Smooth muscle cell (in vitro differentiated cells): Measurements from ENCODE around the gene LGR4. TPM values are rescaled to one million over a fixed set of nuclear protein-coding genes. Genes with fewer than 3 reads are reported as not detected.

Experiments
- DNase-seq: peaks from one replicate; lab custom pipeline; 2025; ENCODE audit not compliant: unreplicated experiment; lab: John Stamatoyannopoulos, UW
- H2AFZ ChIP-seq: fragments of 200-600 bp; sonication (generic); 2 replicates; pipeline ENCODE4 v1.6.0; 2016; ENCODE audit warnings: antibody characterized with exemption, low read depth, mild to moderate bottlenecking
- H3F3A ChIP-seq: fragments of 200-600 bp; sonication (generic); 2 replicates; pipeline ENCODE4 v1.6.0; 2017; ENCODE audit warnings: antibody characterized with exemption, low read depth
- H3K27ac ChIP-seq: fragments of 200-600 bp; sonication (generic); 2 replicates; pipeline ENCODE4 v1.5.1; 2016; ENCODE audit warnings: low read depth, mild to moderate bottlenecking
- H3K27me3 ChIP-seq: fragments of 200-600 bp; sonication (generic); 2 replicates; pipeline ENCODE4 v1.6.1; 2016; ENCODE audit warnings: low read depth, mild to moderate bottlenecking
- H3K36me3 ChIP-seq: fragments of 200-600 bp; sonication (generic); 2 replicates; pipeline ENCODE4 v1.5.1; 2016; ENCODE audit warnings: low read depth
- H3K4me1 ChIP-seq: fragments of 200-600 bp; sonication (generic); 2 replicates; pipeline ENCODE4 v1.5.1; 2016; ENCODE audit warnings: low read depth
- H3K4me2 ChIP-seq: fragments of 200-600 bp; sonication (generic); 2 replicates; pipeline ENCODE4 v1.6.0; 2016; ENCODE audit warnings: mild to moderate bottlenecking
- H3K4me3 ChIP-seq: fragments of 200-600 bp; sonication (generic); 2 replicates; pipeline ENCODE4 v1.5.1; 2016; ENCODE audit warnings: mild to moderate bottlenecking
- H3K79me2 ChIP-seq: fragments of 200-600 bp; sonication (generic); 2 replicates; pipeline ENCODE4 v1.6.0; 2016; ENCODE audit warnings: low read depth, mild to moderate bottlenecking
- H3K9ac ChIP-seq: fragments of 200-600 bp; sonication (generic); 2 replicates; pipeline ENCODE4 v1.6.0; 2016; ENCODE audit warnings: low read depth
- H3K9me3 ChIP-seq: fragments of 200-600 bp; sonication (generic); replicated peaks from 2 replicates; pipeline ENCODE4 v1.5.1; 2016; ENCODE audit warnings: low read depth
- H4K20me1 ChIP-seq: fragments of 200-600 bp; sonication (generic); 2 replicates; pipeline ENCODE4 v1.6.0; 2016; ENCODE audit warnings: low read depth
- WGBS: methylation state at CpG from one replicate; pipeline ENCODE4 v1.1.7; 2016; ENCODE audit warnings: low lambda C conversion rate; 5-methylcytosine and 5-hydroxymethylcytosine counted together
- polyA plus RNA-seq: library from polyadenylated mRNA; unstranded; fragments of >200 nt; fragmentation: Nextera tagmentation; extraction: Ambion mirVana; gene quantifications from 2 replicates; pipeline ENCODE4 v1.2.1, GENCODE V29; 2016
- total RNA-seq: library from RNA; depleted of rRNA; stranded (reverse); fragments of >200 nt; gene quantifications from 2 replicates; pipeline ENCODE4 v1.2.3, GENCODE V29; 2014
- TF ChIP-seq, protein P1 (sequence below): fragments of 200-600 bp; sonication (generic); IDR thresholded peaks from 2 replicates; pipeline ENCODE4 v1.5.1; 2017; ENCODE audit warnings: borderline replicate concordance, mild to moderate bottlenecking, antibody characterized with exemption; ENCODE audit not compliant: insufficient read depth, poor library complexity, severe bottlenecking

The LGR4 gene
- total and polyA plus RNA-seq, 2 experiments from 2014 or later, result 21.4 to 96.5 TPM

DNA sequence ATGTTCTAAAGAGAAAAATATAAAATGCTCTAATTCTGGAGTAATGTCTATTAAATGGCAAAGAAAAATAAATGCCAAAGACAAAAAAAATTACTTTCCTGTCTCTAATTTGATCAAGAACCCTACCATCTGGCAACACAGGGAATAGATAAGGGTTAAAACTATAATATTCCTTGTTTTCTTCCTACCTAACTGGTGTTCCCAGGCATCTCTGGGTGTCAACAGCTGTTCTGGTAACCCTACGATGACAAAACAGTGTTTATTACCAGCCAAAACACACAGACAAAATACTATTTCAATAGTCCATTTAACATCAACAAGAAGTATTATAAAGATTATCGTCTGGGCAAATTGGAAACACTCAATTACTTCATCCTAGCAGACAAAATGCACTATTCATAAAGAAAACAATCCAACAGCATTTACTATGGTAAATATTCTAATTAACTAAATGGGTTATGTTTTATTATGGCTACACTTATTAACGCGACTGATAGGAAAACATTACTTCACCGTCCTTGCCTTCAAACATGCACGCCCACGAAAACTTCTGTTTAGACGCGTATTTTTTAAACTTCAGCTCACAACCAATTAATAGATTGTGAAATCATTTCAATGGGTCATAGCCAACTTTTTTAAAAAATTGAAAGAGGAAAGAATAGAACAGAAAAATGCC lies 50.6 kb downstream of the LGR4 start:
- TF ChIP-seq, protein P1, sequence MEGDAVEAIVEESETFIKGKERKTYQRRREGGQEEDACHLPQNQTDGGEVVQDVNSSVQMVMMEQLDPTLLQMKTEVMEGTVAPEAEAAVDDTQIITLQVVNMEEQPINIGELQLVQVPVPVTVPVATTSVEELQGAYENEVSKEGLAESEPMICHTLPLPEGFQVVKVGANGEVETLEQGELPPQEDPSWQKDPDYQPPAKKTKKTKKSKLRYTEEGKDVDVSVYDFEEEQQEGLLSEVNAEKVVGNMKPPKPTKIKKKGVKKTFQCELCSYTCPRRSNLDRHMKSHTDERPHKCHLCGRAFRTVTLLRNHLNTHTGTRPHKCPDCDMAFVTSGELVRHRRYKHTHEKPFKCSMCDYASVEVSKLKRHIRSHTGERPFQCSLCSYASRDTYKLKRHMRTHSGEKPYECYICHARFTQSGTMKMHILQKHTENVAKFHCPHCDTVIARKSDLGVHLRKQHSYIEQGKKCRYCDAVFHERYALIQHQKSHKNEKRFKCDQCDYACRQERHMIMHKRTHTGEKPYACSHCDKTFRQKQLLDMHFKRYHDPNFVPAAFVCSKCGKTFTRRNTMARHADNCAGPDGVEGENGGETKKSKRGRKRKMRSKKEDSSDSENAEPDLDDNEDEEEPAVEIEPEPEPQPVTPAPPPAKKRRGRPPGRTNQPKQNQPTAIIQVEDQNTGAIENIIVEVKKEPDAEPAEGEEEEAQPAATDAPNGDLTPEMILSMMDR, result no peak
- Histone ChIP-seq H3K4me2 (no peak overlapping the region), H3K9me3 (no peaks in the 10 kb centered on the region), H3K4me1 (peaks cover 52% of the 10 kb centered on the region), H3K9ac (no peak overlapping the region), H3K79me2 (peaks cover 80% of the 10 kb centered on the region), H3K27me3 (no peaks in the 10 kb centered on the region), H4K20me1 (peaks cover 17% of the 10 kb centered on the region), H3K27ac (peak overlapping the region; percentile 9), H3F3A (no peaks in the 10 kb centered on the region), H3K4me3 (no peak overlapping the region), H3K36me3 (no peaks in the 10 kb centered on the region), H2AFZ (no peak overlapping the region)
- DNase-seq, result no peak
- WGBS, result 76% methylated on average over 9 of the region's 9 CpGs

DNA sequence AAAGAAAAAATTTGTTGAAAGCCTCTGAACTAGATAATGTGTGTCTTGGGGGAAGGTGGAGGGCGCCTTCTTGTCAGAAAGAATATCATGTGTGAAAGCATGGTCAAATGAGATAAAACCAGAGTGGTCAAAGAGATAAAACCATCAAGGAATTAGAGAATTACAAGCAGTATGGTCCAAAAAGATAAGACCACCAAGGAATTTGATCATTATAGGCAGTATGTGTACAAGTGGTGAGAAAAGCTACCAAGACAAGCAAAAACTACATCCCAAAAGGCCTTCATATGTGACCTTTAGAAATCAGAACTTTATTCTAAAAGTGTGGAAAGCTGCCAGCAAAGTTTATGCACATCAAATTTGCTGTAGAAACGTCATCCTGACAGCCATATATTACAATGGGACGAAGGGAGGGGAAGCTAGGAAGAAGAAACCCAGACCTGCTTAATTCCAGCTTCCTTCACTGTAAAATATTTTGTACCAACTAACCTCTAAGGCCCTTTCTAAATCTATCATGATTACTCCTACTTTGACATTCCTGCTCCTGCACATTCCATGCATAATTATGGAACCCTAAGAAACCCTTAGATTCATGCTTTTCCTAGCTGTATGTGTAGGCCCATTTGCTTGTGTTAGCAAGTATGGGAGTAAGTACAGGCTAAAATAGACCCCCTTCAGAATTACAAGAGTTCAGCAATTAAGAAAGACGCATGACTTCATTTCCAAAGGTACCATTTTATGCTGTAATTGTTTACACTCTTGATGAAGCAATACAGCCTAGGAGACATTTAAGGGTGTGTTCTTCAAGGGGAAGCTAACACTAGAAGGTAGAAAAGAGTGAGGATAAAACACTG lies 51.6 kb downstream of the LGR4 start:
- Histone ChIP-seq H3K27me3 (no peaks in the 10 kb centered on the region), H3K79me2 (peaks cover 82% of the 10 kb centered on the region), H3K9me3 (no peaks in the 10 kb centered on the region), H3K4me3 (no peak overlapping the region), H3F3A (no peaks in the 10 kb centered on the region), H3K9ac (no peak overlapping the region), H3K36me3 (no peaks in the 10 kb centered on the region), H2AFZ (no peak overlapping the region), H4K20me1 (peaks cover 17% of the 10 kb centered on the region), H3K27ac (peak overlapping the region; percentile 9), H3K4me1 (peaks cover 56% of the 10 kb centered on the region), H3K4me2 (peak overlapping the region; percentile 1)
- no peak for DNase-seq
- WGBS, result 58% methylated on average over 4 of the region's 4 CpGs
- TF ChIP-seq, protein P1, result no peak

DNA sequence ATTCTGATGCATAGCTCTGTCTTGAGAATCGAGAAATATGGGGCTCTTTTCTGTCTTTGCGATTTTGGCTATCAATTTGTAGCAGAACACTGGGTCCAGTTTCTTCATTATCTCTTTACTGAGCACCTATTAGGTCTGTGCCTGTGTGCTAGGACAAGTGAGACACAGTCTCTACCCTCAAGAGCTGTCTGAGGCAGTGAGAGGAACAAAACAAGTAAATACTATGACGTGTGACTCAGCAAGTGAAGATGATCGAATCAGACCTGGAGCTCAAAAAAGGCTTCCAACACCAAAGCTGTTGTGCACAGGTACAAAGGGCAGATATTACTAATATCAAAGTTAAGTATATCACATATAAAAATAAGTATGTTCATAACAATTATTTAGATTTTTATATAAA lies 52.4 kb downstream of the LGR4 start:
- H3K36me3 ChIP-seq, result no peaks in the 10 kb centered on the region
- H3K4me3 ChIP-seq, result no peak overlapping the region
- no peaks in the 10 kb centered on the region for H3K9me3 ChIP-seq
- no peak for DNase-seq
- TF ChIP-seq, protein P1, result no peak
- H2AFZ ChIP-seq, result no peak overlapping the region
- H3K79me2 ChIP-seq, result peaks cover 82% of the 10 kb centered on the region
- H4K20me1 ChIP-seq, result peaks cover 20% of the 10 kb centered on the region
- peaks cover 56% of the 10 kb centered on the region for H3K4me1 ChIP-seq
- 81% methylated on average over 4 of the region's 4 CpGs for WGBS
- H3K27ac ChIP-seq, result peak overlapping the region; percentile 3
- H3K4me2 ChIP-seq, result no peak overlapping the region
- H3F3A ChIP-seq, result no peaks in the 10 kb centered on the region
- H3K27me3 ChIP-seq, result no peaks in the 10 kb centered on the region
- H3K9ac ChIP-seq, result no peak overlapping the region
